WTC11 (cell line): ENCODE results near the gene SORL1. TPM values are rescaled to one million over a fixed set of nuclear protein-coding genes. Genes with fewer than 3 reads are reported as not detected.

Source experiments
- ATAC-seq: fragments of 200-7000 bp; cut with Tn5 transposase; 2 replicates; pipeline ENCODE4 v1.10.0; 2021; ENCODE audit warnings: mild to moderate bottlenecking, moderate library complexity
- CTCF ChIA-PET: fragments of 300-600 bp; sonication (Branson Sonifier 250); formaldehyde crosslinking; loops from one replicate; lab custom pipeline; 2021; ENCODE audit warnings: antibody characterized with exemption; lab: Charles Lee
- POLR2A ChIA-PET: fragments of 350-600 bp; sonication (Branson Sonifier 250); formaldehyde crosslinking; loops from one replicate; lab custom pipeline; 2021; ENCODE audit warnings: antibody characterized with exemption; lab: Charles Lee
- DNase-seq: peaks from one replicate; pipeline ENCODE4 v3.0.0; 2021; ENCODE audit warnings: low spot score
- H3K27ac Mint-ChIP-seq: 2 replicates; pipeline ENCODE4 v1.8.0; 2021; ENCODE audit warnings: mixed read lengths
- H3K27me3 Mint-ChIP-seq: 2 replicates; pipeline ENCODE4 v1.8.0; 2021; ENCODE audit warnings: low read depth, mild to moderate bottlenecking, moderate library complexity, mixed read lengths
- H3K36me3 Mint-ChIP-seq: 2 replicates; pipeline ENCODE4 v1.8.0; 2021; ENCODE audit warnings: mixed read lengths
- H3K4me1 Mint-ChIP-seq: 2 replicates; pipeline ENCODE4 v1.8.0; 2022; ENCODE audit warnings: mixed read lengths
- H3K4me3 Mint-ChIP-seq: 2 replicates; pipeline ENCODE4 v1.8.0; 2021; ENCODE audit warnings: mild to moderate bottlenecking, moderate library complexity, mixed read lengths
- H3K9me3 Mint-ChIP-seq: 2 replicates; pipeline ENCODE4 v1.8.0; 2021; ENCODE audit warnings: mixed read lengths
- AFF4 ChIP-seq: sonication (generic); formaldehyde crosslinking; IDR thresholded peaks from 2 replicates; pipeline ENCODE4 v1.8.1; 2023; ENCODE audit warnings: mild to moderate bottlenecking, missing genetic modification reagents, borderline replicate concordance
- ARID4B ChIP-seq: sonication (generic); formaldehyde crosslinking; IDR thresholded peaks from 2 replicates; pipeline ENCODE4 v1.8.0; 2023; ENCODE audit warnings: missing genetic modification reagents, mild to moderate bottlenecking, borderline replicate concordance
- ATF3 ChIP-seq: sonication (generic); formaldehyde crosslinking; conservative IDR thresholded peaks from 2 replicates; pipeline ENCODE4 v1.8.1; 2022; ENCODE audit warnings: mild to moderate bottlenecking, missing genetic modification reagents
- ESRRA ChIP-seq: sonication (generic); formaldehyde crosslinking; IDR thresholded peaks from 2 replicates; pipeline ENCODE4 v1.8.1; 2022; ENCODE audit warnings: mild to moderate bottlenecking, missing genetic modification reagents, borderline replicate concordance
- SMAD3 ChIP-seq: sonication (generic); formaldehyde crosslinking; IDR thresholded peaks from 2 replicates; pipeline ENCODE4 v1.8.0; 2022; ENCODE audit warnings: missing genetic modification reagents, mild to moderate bottlenecking, borderline replicate concordance
- SMAD4 ChIP-seq: sonication (generic); formaldehyde crosslinking; IDR thresholded peaks from 2 replicates; pipeline ENCODE4 v1.8.0; 2022; ENCODE audit warnings: mild to moderate bottlenecking, missing genetic modification reagents
- SP1 ChIP-seq: sonication (generic); formaldehyde crosslinking; conservative IDR thresholded peaks from 2 replicates; pipeline ENCODE4 v1.8.1; 2022; ENCODE audit warnings: missing genetic modification reagents
- ZNF671 ChIP-seq: fragments of 250-450 bp; sonication (Bioruptor Pico); IDR thresholded peaks from 2 replicates; pipeline ENCODE4 v1.8.0; 2021; ENCODE audit warnings: mild to moderate bottlenecking
- total RNA-seq: library from RNA; stranded (reverse); gene quantifications from 3 replicates; pipeline ENCODE4 v1.2.3, GENCODE V29; 2021
- TF ChIP-seq, protein P1 (sequence below): sonication (generic); formaldehyde crosslinking; IDR thresholded peaks from 2 replicates; pipeline ENCODE4 v1.8.1; 2022; ENCODE audit warnings: low read depth, mild to moderate bottlenecking, moderate library complexity, missing genetic modification reagents, borderline replicate concordance
- TF ChIP-seq, protein P2 (sequence below): sonication (generic); formaldehyde crosslinking; IDR thresholded peaks from 2 replicates; pipeline ENCODE4 v1.8.0; 2022; ENCODE audit warnings: mild to moderate bottlenecking, missing genetic modification reagents

The SORL1 gene
- total RNA-seq, 1 experiment from 2014 or later = 87.1 TPM

DNA sequence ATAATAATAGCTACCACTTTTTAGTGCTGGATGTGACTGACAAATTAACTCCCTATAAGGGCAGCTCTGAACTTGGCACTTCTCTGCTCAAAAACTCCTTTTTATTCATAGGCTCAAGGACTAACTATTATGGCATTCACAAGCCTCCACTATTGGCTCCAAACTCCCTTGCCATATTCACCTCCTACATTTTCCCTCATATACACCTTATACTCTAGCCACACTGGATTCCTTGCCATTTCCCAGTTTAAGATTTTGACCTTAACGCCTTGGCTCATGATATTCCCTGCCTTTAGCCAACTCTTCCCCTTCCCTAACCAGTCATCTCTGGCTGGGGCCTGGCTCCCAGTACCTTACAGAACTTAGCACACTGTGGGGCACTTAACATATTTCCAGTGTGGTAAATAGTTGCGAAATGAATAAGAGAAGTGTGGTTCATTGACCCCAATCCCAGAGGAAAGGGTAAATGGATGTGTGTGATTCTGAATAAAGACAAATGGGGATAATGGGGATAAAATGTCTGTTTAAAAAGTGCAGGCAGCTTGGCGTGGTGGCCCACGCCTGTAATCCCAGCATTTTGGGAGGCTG is 40.0 kb upstream of the SORL1 start (continued):
- TF ChIP-seq, protein P1, sequence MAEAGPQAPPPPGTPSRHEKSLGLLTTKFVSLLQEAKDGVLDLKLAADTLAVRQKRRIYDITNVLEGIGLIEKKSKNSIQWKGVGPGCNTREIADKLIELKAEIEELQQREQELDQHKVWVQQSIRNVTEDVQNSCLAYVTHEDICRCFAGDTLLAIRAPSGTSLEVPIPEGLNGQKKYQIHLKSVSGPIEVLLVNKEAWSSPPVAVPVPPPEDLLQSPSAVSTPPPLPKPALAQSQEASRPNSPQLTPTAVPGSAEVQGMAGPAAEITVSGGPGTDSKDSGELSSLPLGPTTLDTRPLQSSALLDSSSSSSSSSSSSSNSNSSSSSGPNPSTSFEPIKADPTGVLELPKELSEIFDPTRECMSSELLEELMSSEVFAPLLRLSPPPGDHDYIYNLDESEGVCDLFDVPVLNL = no peak
- TF ChIP-seq SMAD3 (no peak), ZNF671 (CRISPR knock-in tag) (no peak), AFF4 (CRISPR knock-in tag) (no peak), ATF3 (CRISPR knock-in tag) (no peak)

- H3K4me3 Mint-ChIP-seq = no peak overlapping the region
- H3K4me1 Mint-ChIP-seq = peaks cover 18% of the 10 kb centered on the region
- ChIA-PET POLR2A (no interaction called here), CTCF (no interaction called here)
- no peak for ATAC-seq
- H3K36me3 Mint-ChIP-seq = no peaks in the 10 kb centered on the region
- no peak for DNase-seq
- TF ChIP-seq, protein P2, sequence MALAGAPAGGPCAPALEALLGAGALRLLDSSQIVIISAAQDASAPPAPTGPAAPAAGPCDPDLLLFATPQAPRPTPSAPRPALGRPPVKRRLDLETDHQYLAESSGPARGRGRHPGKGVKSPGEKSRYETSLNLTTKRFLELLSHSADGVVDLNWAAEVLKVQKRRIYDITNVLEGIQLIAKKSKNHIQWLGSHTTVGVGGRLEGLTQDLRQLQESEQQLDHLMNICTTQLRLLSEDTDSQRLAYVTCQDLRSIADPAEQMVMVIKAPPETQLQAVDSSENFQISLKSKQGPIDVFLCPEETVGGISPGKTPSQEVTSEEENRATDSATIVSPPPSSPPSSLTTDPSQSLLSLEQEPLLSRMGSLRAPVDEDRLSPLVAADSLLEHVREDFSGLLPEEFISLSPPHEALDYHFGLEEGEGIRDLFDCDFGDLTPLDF = no peak
- no peaks in the 10 kb centered on the region for H3K9me3 Mint-ChIP-seq
- H3K27ac Mint-ChIP-seq = no peak overlapping the region
- no peaks in the 10 kb centered on the region for H3K27me3 Mint-ChIP-seq
Observed at GRCh38 chr11:121412711-121413415, 39.3 kb upstream of the SORL1 start.

DNA sequence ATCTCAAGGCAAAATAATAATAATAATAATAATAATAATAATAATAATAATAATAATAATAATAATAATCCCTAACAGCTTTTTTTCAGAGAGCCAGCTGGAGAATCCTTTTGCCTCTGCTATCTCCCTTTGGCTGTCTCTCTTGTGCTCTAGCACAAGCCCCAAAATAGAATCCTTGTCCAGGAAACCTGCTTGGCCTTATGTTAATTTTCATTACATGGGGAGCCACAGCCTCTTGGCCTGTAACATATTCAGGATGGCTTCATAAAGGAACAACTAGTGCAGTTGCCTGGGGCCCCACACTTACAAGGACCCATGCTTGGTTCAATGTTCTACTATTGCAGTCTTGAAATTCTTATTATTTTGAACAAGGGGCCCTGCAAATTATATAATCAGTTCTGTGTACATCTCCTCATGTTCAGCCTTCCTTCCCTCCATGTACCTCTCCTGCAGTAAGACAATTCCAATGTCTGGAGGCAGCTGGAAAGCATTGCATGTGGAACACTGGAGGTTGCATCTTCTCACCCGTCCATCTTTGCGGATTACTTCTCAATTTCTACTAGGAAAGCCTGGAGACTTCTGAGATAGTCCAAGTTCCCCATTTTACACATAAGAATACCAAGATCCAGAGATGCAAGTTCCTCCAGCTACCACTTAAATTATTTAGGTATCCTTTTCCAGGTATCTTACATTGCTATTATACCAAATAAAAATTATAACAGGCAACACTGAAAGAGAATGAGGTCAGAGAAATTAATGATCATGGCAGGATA is 37.8 kb upstream of the SORL1 start:
- DNase-seq (no peak), ATAC-seq (no peak)
- no peak for TF ChIP-seq SP1 (CRISPR knock-in tag)
- no peak for TF ChIP-seq ESRRA (CRISPR knock-in tag)
- Mint-ChIP-seq H3K4me1 (peaks cover 6% of the 10 kb centered on the region; the same call in 1 of the 2 replicates), H3K27ac (no peak overlapping the region), H3K36me3 (no peaks in the 10 kb centered on the region), H3K27me3 (no peaks in the 10 kb centered on the region), H3K9me3 (no peaks in the 10 kb centered on the region), H3K4me3 (no peak overlapping the region)
- ChIA-PET POLR2A (no interaction called here), CTCF (interaction anchor here (0.6 to 0.9 kb wide), 2 partner anchors 11 to 53 kb away, joined by 3 read pairs; no protein-coding TSS in a partner anchor)

DNA sequence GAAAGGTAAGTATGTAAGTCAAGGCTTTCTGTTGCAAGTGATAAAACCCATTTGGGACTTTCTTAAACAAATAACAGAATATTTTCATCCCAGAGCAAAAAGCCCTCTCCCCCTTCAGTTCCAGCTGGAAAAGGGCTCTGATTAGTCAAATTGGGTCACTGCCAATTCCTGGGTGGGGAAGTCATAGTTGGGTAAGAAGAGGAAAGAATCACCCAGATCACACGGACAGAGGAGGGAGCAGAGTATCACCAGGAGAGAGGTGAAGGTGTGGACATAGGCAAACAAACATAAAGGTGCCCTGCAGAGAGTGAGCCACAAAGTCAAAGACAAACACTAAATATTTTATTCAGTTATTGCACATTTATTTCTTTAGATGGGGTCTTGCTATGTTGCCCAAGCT is 36.3 kb upstream of the SORL1 start:
- peaks cover 8% of the 10 kb centered on the region for H3K4me1 Mint-ChIP-seq
- ChIA-PET POLR2A (no interaction called here), CTCF (no interaction called here)
- no peak for ATAC-seq
- H3K9me3 Mint-ChIP-seq = no peaks in the 10 kb centered on the region
- H3K27ac Mint-ChIP-seq = no peak overlapping the region
- DNase-seq = no peak
- H3K27me3 Mint-ChIP-seq = no peaks in the 10 kb centered on the region
- TF ChIP-seq ARID4B (CRISPR knock-in tag) (no peak), SMAD4 (CRISPR knock-in tag) (no peak)
- H3K36me3 Mint-ChIP-seq = no peaks in the 10 kb centered on the region
- H3K4me3 Mint-ChIP-seq = no peak overlapping the region
